Measurements from ENCODE around the gene OR52H1. TPM values are rescaled to one million over a fixed set of nuclear protein-coding genes. Genes with fewer than 3 reads are reported as not detected.
A peak's percentile ranks its signal among the peaks of the same experiment; 100 is the strongest.

The OR52H1 gene
- total and polyA plus RNA-seq, 9 of the 15 experiments (the other 6 are each of a cell fraction or from before 2014, with no cell fraction given), result 0.15 TPM; not detected in 8

DNA sequence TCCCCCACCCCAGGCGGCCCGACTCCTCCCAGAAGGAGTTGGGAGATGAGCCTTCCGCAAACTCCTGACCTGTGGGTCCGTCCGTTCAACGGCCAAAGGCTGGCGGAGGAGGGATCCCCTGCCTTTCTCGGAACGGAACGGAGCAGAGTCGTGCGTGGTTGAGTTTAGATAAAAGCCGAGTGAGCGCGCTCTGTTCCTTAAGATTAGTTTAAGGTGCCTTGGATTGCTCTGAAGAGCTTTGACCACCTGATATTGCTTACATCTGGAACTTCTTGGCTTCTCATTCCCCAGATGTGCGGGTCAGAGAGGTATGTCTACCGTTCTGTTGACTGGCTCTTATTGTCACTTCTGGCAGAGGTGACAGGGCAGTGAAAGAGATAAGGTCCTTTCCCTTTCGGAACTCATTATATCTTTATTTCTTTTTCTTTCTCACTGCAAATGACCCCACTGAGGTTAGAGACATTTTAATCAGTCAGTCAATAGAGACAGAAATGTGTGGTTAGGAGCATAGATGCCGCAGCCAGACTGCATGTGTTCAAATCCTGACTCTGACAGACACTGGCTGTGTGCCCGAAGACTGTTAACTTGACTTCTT, 48.4 kb upstream of the OR52H1 start, which contains the start of gene TRIM6 (continued):
- no peak; the same call in 1 of the 2 replicates for TF ChIP-seq ZBTB5 (IDR thresholded peaks at IDR 0.05)
- peak; percentile 49 for TF ChIP-seq CREB1 (IDR thresholded peaks at IDR 0.05)
- no peak for TF ChIP-seq CREB1 (CRISPR knock-in tag; IDR thresholded peaks at IDR 0.05)
- TF ChIP-seq SMARCA4 (IDR thresholded peaks at IDR 0.05), result peak; percentile 81
- TF ChIP-seq TEAD1 (CRISPR knock-in tag; IDR thresholded peaks at IDR 0.05), result no peak
- TF ChIP-seq TAF7 (tag; IDR thresholded peaks at IDR 0.05), result no peak
- no peak for TF ChIP-seq POLR2A (conservative IDR thresholded peaks at IDR 0.05)
- TF ChIP-seq CBFB (CRISPR knock-in tag; IDR thresholded peaks at IDR 0.05), result no peak
- no peak for TF ChIP-seq RREB1 (CRISPR knock-in tag; IDR thresholded peaks at IDR 0.05)
- no peak for TF ChIP-seq ZNF354B (CRISPR knock-in tag; IDR thresholded peaks at IDR 0.05)
- TF ChIP-seq PTBP1 (IDR thresholded peaks at IDR 0.05; ENCODE audit: low read depth, low read length), result no peak
- TF ChIP-seq ZNF175 (CRISPR knock-in tag; IDR thresholded peaks at IDR 0.05; ENCODE audit: low read depth), result no peak
- no peak for TF ChIP-seq MCM7 (IDR thresholded peaks at IDR 0.05)
- TF ChIP-seq RBBP5 (IDR thresholded peaks at IDR 0.05; ENCODE audit: borderline replicate concordance, insufficient read depth, low read length, poor library complexity, severe bottlenecking), result no peak
- TF ChIP-seq TFAM (CRISPR knock-in tag; conservative IDR thresholded peaks at IDR 0.05), result no peak
- no peak for TF ChIP-seq ZNF586 (CRISPR knock-in tag; conservative IDR thresholded peaks at IDR 0.05)
- TF ChIP-seq, protein P1, sequence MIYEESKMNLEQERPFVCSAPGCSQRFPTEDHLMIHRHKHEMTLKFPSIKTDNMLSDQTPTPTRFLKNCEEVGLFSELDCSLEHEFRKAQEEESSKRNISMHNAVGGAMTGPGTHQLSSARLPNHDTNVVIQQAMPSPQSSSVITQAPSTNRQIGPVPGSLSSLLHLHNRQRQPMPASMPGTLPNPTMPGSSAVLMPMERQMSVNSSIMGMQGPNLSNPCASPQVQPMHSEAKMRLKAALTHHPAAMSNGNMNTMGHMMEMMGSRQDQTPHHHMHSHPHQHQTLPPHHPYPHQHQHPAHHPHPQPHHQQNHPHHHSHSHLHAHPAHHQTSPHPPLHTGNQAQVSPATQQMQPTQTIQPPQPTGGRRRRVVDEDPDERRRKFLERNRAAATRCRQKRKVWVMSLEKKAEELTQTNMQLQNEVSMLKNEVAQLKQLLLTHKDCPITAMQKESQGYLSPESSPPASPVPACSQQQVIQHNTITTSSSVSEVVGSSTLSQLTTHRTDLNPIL (CRISPR knock-in tag; IDR thresholded peaks at IDR 0.05), result no peak
- TF ChIP-seq SP2 (IDR thresholded peaks at IDR 0.05; ENCODE audit: extremely low read depth, low read depth, low read length, poor library complexity, severe bottlenecking), result no peak
- TF ChIP-seq ASH1L (IDR thresholded peaks at IDR 0.05; ENCODE audit: borderline replicate concordance, low read depth, partially characterized antibody), result no peak
- TF ChIP-seq ZNF143 (CRISPR knock-in tag; IDR thresholded peaks at IDR 0.05), result no peak
- TF ChIP-seq ZNF121 (CRISPR knock-in tag; conservative IDR thresholded peaks at IDR 0.05), result no peak
- TF ChIP-seq FOXJ3 (CRISPR knock-in tag; IDR thresholded peaks at IDR 0.05), result no peak
